Measurements from ENCODE around the gene ESRRA.
A peak's percentile ranks its signal among the peaks of the same experiment; 100 is the strongest.

The ESRRA gene

GRCh38 chr11:64327993-64328392 is 22.7 kb downstream of the ESRRA start:
- DNase-seq (ENCODE audit: low read depth in 1 of 2, low spot score in 1 of 2) = no peak

GRCh38 chr11:64330888-64331287 is 25.6 kb downstream of the ESRRA start:
- no peak for DNase-seq (ENCODE audit: low read depth in 1 of 2, low spot score in 1 of 2)

- DNase-seq (ENCODE audit: low read depth in 1 of 2, low spot score in 1 of 2) = peak; percentile 29 to 45
Observed at GRCh38 chr11:64331569-64332371, 26.4 kb downstream of the ESRRA start.

GRCh38 chr11:64333556-64333955 is 28.2 kb downstream of the ESRRA start:
- no peak for DNase-seq (ENCODE audit: low read depth in 1 of 2, low spot score in 1 of 2)

GRCh38 chr11:64334764-64335735 is 29.7 kb downstream of the ESRRA start:
- DNase-seq (ENCODE audit: low read depth in 1 of 2, low spot score in 1 of 2) = no peak

- no peak for DNase-seq (ENCODE audit: low read depth in 1 of 2, low spot score in 1 of 2)
Observed at GRCh38 chr11:64337538-64338249, 32.4 kb downstream of the ESRRA start.

- DNase-seq (ENCODE audit: low read depth in 1 of 2, low spot score in 1 of 2) = no peak
Observed at GRCh38 chr11:64338716-64339115, 33.4 kb downstream of the ESRRA start.

- DNase-seq (ENCODE audit: low read depth in 1 of 2, low spot score in 1 of 2) = no peak
Observed at GRCh38 chr11:64339286-64339685, 34.0 kb downstream of the ESRRA start.

GRCh38 chr11:64339754-64340408 is 34.6 kb downstream of the ESRRA start, which contains the start of gene CCDC88B:
CCDC88B (plus strand) TSS chr11:64340204; CDS start chr11:64340267, 63 bp downstream.
- DNase-seq (ENCODE audit: low read depth in 1 of 2, low spot score in 1 of 2) = peak; percentile 71 to 79

- DNase-seq (ENCODE audit: low read depth in 1 of 2, low spot score in 1 of 2) = peak; percentile 54 to 65
Observed at GRCh38 chr11:64340671-64341335, 35.5 kb downstream of the ESRRA start.

GRCh38 chr11:64341429-64341828 is 36.1 kb downstream of the ESRRA start:
- DNase-seq (ENCODE audit: low read depth in 1 of 2, low spot score in 1 of 2) = no peak

GRCh38 chr11:64341851-64342791 is 36.8 kb downstream of the ESRRA start:
- peak; percentile 78 to 81 for DNase-seq (ENCODE audit: low read depth in 1 of 2, low spot score in 1 of 2)

- DNase-seq (ENCODE audit: low read depth in 1 of 2, low spot score in 1 of 2) = no peak
Observed at GRCh38 chr11:64342869-64343745, 37.8 kb downstream of the ESRRA start.

- DNase-seq (ENCODE audit: low read depth in 1 of 2, low spot score in 1 of 2) = no peak
Observed at GRCh38 chr11:64343767-64344559, 38.6 kb downstream of the ESRRA start.

GRCh38 chr11:64344787-64345186 is 39.5 kb downstream of the ESRRA start:
- DNase-seq (ENCODE audit: low read depth in 1 of 2, low spot score in 1 of 2) = no peak

- DNase-seq (ENCODE audit: low read depth in 1 of 2, low spot score in 1 of 2) = no peak
Observed at GRCh38 chr11:64347193-64347867, 42.0 kb downstream of the ESRRA start.
